ENCODE data around the gene P2RX6.

P2RX6 gene

DNA sequence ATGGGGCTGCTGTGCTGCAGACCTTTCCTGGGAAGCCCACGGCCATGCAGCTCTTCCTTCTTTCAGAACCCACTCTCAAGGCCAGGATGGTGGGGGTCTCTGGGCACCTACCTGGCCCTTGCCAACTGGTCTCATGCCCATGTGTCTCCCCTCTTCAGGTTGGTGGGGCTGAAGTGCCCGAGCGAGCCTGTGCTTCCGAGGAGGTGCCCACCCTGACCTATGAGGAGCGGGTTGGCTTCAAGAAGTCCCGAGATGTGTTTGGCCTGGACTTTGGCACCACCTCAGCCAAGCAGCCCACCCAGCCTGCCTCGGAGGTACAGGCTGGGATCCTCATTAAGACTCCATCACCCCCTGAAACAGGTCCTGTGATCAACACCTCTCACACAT, 22.9 kb upstream of the P2RX6 start:
- TF ChIP-seq, protein P1, sequence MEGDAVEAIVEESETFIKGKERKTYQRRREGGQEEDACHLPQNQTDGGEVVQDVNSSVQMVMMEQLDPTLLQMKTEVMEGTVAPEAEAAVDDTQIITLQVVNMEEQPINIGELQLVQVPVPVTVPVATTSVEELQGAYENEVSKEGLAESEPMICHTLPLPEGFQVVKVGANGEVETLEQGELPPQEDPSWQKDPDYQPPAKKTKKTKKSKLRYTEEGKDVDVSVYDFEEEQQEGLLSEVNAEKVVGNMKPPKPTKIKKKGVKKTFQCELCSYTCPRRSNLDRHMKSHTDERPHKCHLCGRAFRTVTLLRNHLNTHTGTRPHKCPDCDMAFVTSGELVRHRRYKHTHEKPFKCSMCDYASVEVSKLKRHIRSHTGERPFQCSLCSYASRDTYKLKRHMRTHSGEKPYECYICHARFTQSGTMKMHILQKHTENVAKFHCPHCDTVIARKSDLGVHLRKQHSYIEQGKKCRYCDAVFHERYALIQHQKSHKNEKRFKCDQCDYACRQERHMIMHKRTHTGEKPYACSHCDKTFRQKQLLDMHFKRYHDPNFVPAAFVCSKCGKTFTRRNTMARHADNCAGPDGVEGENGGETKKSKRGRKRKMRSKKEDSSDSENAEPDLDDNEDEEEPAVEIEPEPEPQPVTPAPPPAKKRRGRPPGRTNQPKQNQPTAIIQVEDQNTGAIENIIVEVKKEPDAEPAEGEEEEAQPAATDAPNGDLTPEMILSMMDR (conservative IDR thresholded peaks at IDR 0.05; ENCODE audit: low read length) = no peak
- Histone ChIP-seq H3K4me3 (ENCODE audit: low read length, poor library complexity, severe bottlenecking) (no peak overlapping the region), H4K20me1 (ENCODE audit: insufficient read depth, low read length, poor library complexity, severe bottlenecking) (no peaks in the 10 kb centered on the region), H3K36me3 (ENCODE audit: insufficient read depth, low read length) (peaks cover 5% of the 10 kb centered on the region; the same call in 1 of the 2 replicates), H3K4me1 (ENCODE audit: insufficient read depth, low read length, poor library complexity, severe bottlenecking) (peaks cover 8% of the 10 kb centered on the region), H3K9ac (ENCODE audit: low read depth, low read length, poor library complexity, severe bottlenecking) (no peak overlapping the region), H3K9me3 (ENCODE audit: insufficient read depth, low read depth, low read length) (no peaks in the 10 kb centered on the region), H3F3A (ENCODE audit: low read depth) (no peaks in the 10 kb centered on the region), H2AFZ (ENCODE audit: low read length) (no peak overlapping the region), H3K4me2 (ENCODE audit: low read depth, low read length, poor library complexity, severe bottlenecking) (no peak overlapping the region), H3K27me3 (ENCODE audit: insufficient read depth, low read length, poor library complexity, severe bottlenecking) (no peaks in the 10 kb centered on the region), H3K79me2 (ENCODE audit: insufficient read depth, low read length) (no peaks in the 10 kb centered on the region), H3K9me2 (replicated peaks; ENCODE audit: low read depth, low read length) (no peaks in the 10 kb centered on the region)

DNA sequence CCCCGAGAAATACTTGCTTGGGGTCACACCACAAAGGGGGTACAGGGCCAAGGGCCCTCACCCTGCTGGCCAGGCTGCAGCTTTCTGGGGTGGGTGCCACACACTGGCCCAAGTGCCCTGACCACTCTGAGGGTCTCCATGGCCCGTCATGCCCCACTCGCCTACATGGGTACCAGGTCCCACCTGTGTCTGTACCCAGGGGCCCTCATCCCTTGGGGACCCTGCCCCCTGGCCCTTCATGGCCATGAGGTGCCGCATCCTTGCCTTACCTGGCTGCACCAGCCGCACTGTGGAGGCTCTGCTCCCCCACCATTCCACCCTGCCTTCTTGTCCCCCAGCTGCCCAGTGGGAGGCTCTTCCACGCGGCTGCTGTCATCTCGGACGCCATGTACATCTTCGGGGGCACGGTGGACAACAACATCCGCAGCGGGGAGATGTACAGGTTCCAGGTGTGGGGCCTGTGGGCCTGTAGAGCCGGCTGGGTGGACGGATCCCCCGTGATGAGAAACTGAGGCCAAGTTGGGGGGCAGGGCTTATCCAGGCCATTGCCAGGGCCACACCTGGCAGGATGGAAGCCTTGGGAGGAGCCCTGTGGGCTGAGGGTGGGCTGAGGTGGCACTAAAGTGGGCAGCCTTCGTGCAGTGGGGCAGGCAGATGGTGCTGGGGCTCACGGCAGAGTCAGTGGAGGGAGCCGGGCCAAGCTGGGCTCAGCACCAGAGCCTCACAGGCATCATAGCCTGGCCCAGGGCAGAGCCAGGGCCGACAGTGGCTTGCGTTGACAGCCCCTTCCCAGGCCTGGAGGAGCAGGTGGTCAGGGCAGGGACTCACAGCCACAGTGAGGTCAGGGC, 22.3 kb upstream of the P2RX6 start:
- Histone ChIP-seq H3K9me2 (replicated peaks; ENCODE audit: low read depth, low read length) (no peaks in the 10 kb centered on the region), H3K79me2 (ENCODE audit: insufficient read depth, low read length) (no peaks in the 10 kb centered on the region), H3K4me1 (ENCODE audit: insufficient read depth, low read length, poor library complexity, severe bottlenecking) (peaks cover 8% of the 10 kb centered on the region), H3K4me2 (ENCODE audit: low read depth, low read length, poor library complexity, severe bottlenecking) (no peak overlapping the region), H3K36me3 (ENCODE audit: insufficient read depth, low read length) (peaks cover 5% of the 10 kb centered on the region; the same call in 1 of the 2 replicates), H3F3A (ENCODE audit: low read depth) (no peaks in the 10 kb centered on the region), H3K27me3 (ENCODE audit: insufficient read depth, low read length, poor library complexity, severe bottlenecking) (no peaks in the 10 kb centered on the region), H3K9ac (ENCODE audit: low read depth, low read length, poor library complexity, severe bottlenecking) (no peak overlapping the region), H2AFZ (ENCODE audit: low read length) (no peak overlapping the region), H3K4me3 (ENCODE audit: low read length, poor library complexity, severe bottlenecking) (no peak overlapping the region), H3K9me3 (ENCODE audit: insufficient read depth, low read depth, low read length) (no peaks in the 10 kb centered on the region), H4K20me1 (ENCODE audit: insufficient read depth, low read length, poor library complexity, severe bottlenecking) (no peaks in the 10 kb centered on the region)
- TF ChIP-seq EZH2phosphoT487 (IDR thresholded peaks at IDR 0.05; ENCODE audit: borderline replicate concordance) = no peak
- TF ChIP-seq, protein P1 (conservative IDR thresholded peaks at IDR 0.05; ENCODE audit: low read length) = no peak

DNA sequence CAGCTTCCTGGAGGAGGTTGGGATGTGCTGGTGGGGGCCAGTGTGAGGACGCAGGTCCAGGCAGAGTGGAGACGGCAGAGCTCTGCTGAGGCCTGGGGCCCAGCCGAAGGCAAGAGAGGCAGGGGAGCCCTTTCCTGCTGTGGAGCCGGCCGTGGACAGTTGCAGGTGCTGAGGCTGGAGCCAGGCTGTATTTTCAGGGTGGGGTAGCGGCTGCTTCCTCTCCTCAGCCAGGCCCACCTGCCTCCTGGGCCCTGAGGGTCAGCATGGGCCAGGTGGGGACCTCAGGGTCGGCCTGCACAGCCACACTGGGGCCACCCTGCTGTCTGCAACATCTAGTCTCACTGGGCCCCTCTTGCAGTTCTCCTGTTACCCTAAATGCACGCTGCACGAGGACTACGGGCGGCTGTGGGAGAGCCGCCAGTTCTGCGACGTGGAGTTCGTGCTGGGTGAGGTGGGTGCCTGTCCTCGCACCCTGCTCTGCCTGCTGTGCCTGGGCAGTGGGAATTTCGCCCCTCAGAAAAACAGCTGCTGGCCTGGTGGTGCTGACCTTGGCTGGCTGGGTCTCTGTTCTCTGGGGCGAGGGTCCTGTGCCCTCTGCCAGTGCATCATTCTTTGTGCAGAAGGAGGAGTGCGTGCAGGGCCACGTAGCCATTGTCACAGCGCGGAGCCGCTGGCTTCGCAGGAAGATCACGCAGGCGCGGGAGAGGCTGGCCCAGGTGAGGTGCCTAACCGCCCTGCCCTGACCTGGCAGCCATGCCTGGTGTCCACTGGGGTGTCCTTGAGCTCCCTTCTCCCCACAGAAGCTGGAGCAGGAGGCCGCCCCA, 21.4 kb upstream of the P2RX6 start:
- no peaks in the 10 kb centered on the region for H3K9me2 ChIP-seq (replicated peaks; ENCODE audit: low read depth, low read length)
- H3K4me3 ChIP-seq (ENCODE audit: low read length, poor library complexity, severe bottlenecking) = no peak overlapping the region
- H3K4me2 ChIP-seq (ENCODE audit: low read depth, low read length, poor library complexity, severe bottlenecking) = no peak overlapping the region
- H3K9ac ChIP-seq (ENCODE audit: low read depth, low read length, poor library complexity, severe bottlenecking) = no peak overlapping the region
- H3K4me1 ChIP-seq (ENCODE audit: insufficient read depth, low read length, poor library complexity, severe bottlenecking) = peaks cover 8% of the 10 kb centered on the region
- H3K79me2 ChIP-seq (ENCODE audit: insufficient read depth, low read length) = no peaks in the 10 kb centered on the region
- no peaks in the 10 kb centered on the region for H3K27me3 ChIP-seq (ENCODE audit: insufficient read depth, low read length, poor library complexity, severe bottlenecking)
- H3F3A ChIP-seq (ENCODE audit: low read depth) = no peaks in the 10 kb centered on the region
- H2AFZ ChIP-seq (ENCODE audit: low read length) = no peak overlapping the region
- H3K9me3 ChIP-seq (ENCODE audit: insufficient read depth, low read depth, low read length) = no peaks in the 10 kb centered on the region
- TF ChIP-seq, protein P1 (conservative IDR thresholded peaks at IDR 0.05; ENCODE audit: low read length) = no peak
- no peak for TF ChIP-seq EZH2phosphoT487 (IDR thresholded peaks at IDR 0.05; ENCODE audit: borderline replicate concordance)
- peaks cover 5% of the 10 kb centered on the region; the same call in 1 of the 2 replicates for H3K36me3 ChIP-seq (ENCODE audit: insufficient read depth, low read length)
- H4K20me1 ChIP-seq (ENCODE audit: insufficient read depth, low read length, poor library complexity, severe bottlenecking) = no peaks in the 10 kb centered on the region

All from Loucy (cell line).